NT2/D1 (cell line): Measurements from ENCODE around the gene RAB33B.

ENCODE experiments used
- YY1 ChIP-seq: IDR thresholded peaks from 2 replicates; pipeline ENCODE4 v1.6.1; 2011; ENCODE audit not compliant: insufficient read length, insufficient read depth
- ZNF274 ChIP-seq: IDR thresholded peaks from 2 replicates; pipeline ENCODE4 v1.6.1; 2011; ENCODE audit warnings: mild to moderate bottlenecking, low read depth, low read length

DNA sequence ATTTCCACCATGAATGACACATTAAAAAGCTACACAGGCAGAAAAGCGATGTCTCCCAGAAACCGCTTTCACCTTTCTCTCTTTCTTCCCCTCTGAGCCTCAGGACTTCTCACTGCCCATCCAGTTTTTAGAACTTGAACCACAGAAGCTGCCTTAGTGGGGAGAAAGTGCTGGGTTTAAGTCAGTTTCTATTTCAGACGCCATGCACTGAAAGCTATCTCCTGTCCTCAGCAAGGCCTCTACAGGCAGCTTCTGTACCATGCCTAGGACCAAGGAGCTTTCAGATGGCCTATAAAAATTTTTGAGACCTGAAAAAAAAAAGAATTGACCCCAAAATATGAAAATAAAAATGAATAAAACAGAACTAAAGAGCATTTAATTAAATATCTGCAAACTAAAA, 34.5 kb downstream of the RAB33B start:
- TF ChIP-seq YY1 = no peak
- no peak for TF ChIP-seq ZNF274
